ENCODE measurements around the gene ERC1.
"Not testable (repeated sequence)": the region's sequence is repeated elsewhere in the genome, so short reads cannot be mapped to it uniquely, and the experiment has no call there.

ERC1 gene

GRCh38 chr12:1330477-1330827, 339.4 kb downstream of the ERC1 start:
- no peak for DNase-seq

GRCh38 chr12:1332327-1332726, 341.3 kb downstream of the ERC1 start:
- no peak for DNase-seq

GRCh38 chr12:1338483-1339177, 347.6 kb downstream of the ERC1 start:
- DNase-seq, result no peak

GRCh38 chr12:1339178-1339541, 348.1 kb downstream of the ERC1 start:
- not testable (repeated sequence) for DNase-seq

GRCh38 chr12:1339618-1340319, 348.7 kb downstream of the ERC1 start:
- no peak for DNase-seq

GRCh38 chr12:1341270-1341669, 350.2 kb downstream of the ERC1 start:
- DNase-seq, result not testable (repeated sequence)

GRCh38 chr12:1343422-1343821, 352.4 kb downstream of the ERC1 start:
- DNase-seq, result no peak

GRCh38 chr12:1344245-1344644, 353.2 kb downstream of the ERC1 start:
- DNase-seq, result no peak

- no peak for DNase-seq
Observed at GRCh38 chr12:1346126-1346525, 355.1 kb downstream of the ERC1 start.

GRCh38 chr12:1347294-1347693, 356.3 kb downstream of the ERC1 start:
- no peak for DNase-seq

GRCh38 chr12:1348606-1349005, 357.6 kb downstream of the ERC1 start:
- no peak for DNase-seq

- DNase-seq, result peak; percentile 74
Observed at GRCh38 chr12:1350055-1350933, 359.3 kb downstream of the ERC1 start.

GRCh38 chr12:1350934-1351240, 359.9 kb downstream of the ERC1 start:
- DNase-seq, result no peak

GRCh38 chr12:1351926-1352325, 360.9 kb downstream of the ERC1 start:
- DNase-seq, result peak; percentile 64

- no peak for DNase-seq
Observed at GRCh38 chr12:1353451-1353850, 362.4 kb downstream of the ERC1 start.

- no peak for DNase-seq
Observed at GRCh38 chr12:1355396-1355795, 364.4 kb downstream of the ERC1 start.

GRCh38 chr12:1355871-1356270, 364.8 kb downstream of the ERC1 start:
- DNase-seq, result not testable (repeated sequence)

- no peak for DNase-seq
Observed at GRCh38 chr12:1356285-1356684, 365.3 kb downstream of the ERC1 start.

GRCh38 chr12:1357171-1357570, 366.1 kb downstream of the ERC1 start:
- DNase-seq, result peak; percentile 88

- no peak for DNase-seq
Observed at GRCh38 chr12:1357711-1358110, 366.7 kb downstream of the ERC1 start.

GRCh38 chr12:1360441-1361210, 369.6 kb downstream of the ERC1 start:
- peak; percentile 73 for DNase-seq

GRCh38 chr12:1362143-1362662, 371.2 kb downstream of the ERC1 start:
- no peak for DNase-seq

GRCh38 chr12:1365703-1366102, 374.7 kb downstream of the ERC1 start:
- no peak for DNase-seq

Data from islet precursor cell (in vitro differentiated cells).